Loucy (cell line): ENCODE data around the gene RBMS3.

ENCODE experiments used
- H2AFZ ChIP-seq: fragments of 200-600 bp; sonication (generic); 2 replicates; pipeline ENCODE4 v1.6.0; 2016; ENCODE audit warnings: antibody characterized with exemption, mild to moderate bottlenecking, low read length, moderate library complexity
- H3F3A ChIP-seq: fragments of 200-600 bp; 2 replicates; pipeline ENCODE4 v1.6.0; 2016; ENCODE audit warnings: antibody characterized with exemption, low read depth, mild to moderate bottlenecking
- H3K27me3 ChIP-seq: fragments of 200-600 bp; sonication (generic); 2 replicates; pipeline ENCODE4 v1.6.1; 2014; ENCODE audit warnings: low read length, mild to moderate bottlenecking; ENCODE audit not compliant: insufficient read depth, poor library complexity, severe bottlenecking
- H3K36me3 ChIP-seq: fragments of 200-600 bp; sonication (generic); 2 replicates; pipeline ENCODE4 v1.6.1; 2016; ENCODE audit warnings: low read length; ENCODE audit not compliant: insufficient read depth
- H3K4me1 ChIP-seq: fragments of 200-600 bp; sonication (generic); 2 replicates; pipeline ENCODE4 v1.5.1; 2014; ENCODE audit warnings: low read length, mild to moderate bottlenecking; ENCODE audit not compliant: insufficient read depth, poor library complexity, severe bottlenecking
- H3K4me2 ChIP-seq: fragments of 200-600 bp; sonication (generic); 2 replicates; pipeline ENCODE4 v1.6.0; 2014; ENCODE audit warnings: antibody characterized with exemption, low read length, low read depth, mild to moderate bottlenecking; ENCODE audit not compliant: poor library complexity, severe bottlenecking
- H3K4me3 ChIP-seq: fragments of 200-600 bp; sonication (generic); 2 replicates; pipeline ENCODE4 v1.5.1; 2014; ENCODE audit warnings: low read length, mild to moderate bottlenecking, mixed read lengths; ENCODE audit not compliant: poor library complexity, severe bottlenecking
- H3K79me2 ChIP-seq: fragments of 200-600 bp; sonication (generic); 2 replicates; pipeline ENCODE4 v1.6.1; 2014; ENCODE audit warnings: low read length; ENCODE audit not compliant: insufficient read depth
- H3K9ac ChIP-seq: fragments of 200-600 bp; sonication (generic); 2 replicates; pipeline ENCODE4 v1.6.0; 2014; ENCODE audit warnings: mild to moderate bottlenecking, low read depth, low read length, moderate library complexity; ENCODE audit not compliant: poor library complexity, severe bottlenecking
- H3K9me2 ChIP-seq: fragments of 200-600 bp; sonication (generic); replicated peaks from 2 replicates; pipeline ENCODE4 v1.6.1; 2016; ENCODE audit warnings: low read depth, low read length, mixed read lengths
- H3K9me3 ChIP-seq: fragments of 200-600 bp; sonication (generic); 2 replicates; pipeline ENCODE4 v1.6.1; 2014; ENCODE audit warnings: mild to moderate bottlenecking, antibody characterized with exemption, low read length, low read depth; ENCODE audit not compliant: insufficient read depth
- H4K20me1 ChIP-seq: fragments of 200-600 bp; sonication (generic); 2 replicates; pipeline ENCODE4 v1.6.0; 2014; ENCODE audit warnings: antibody characterized with exemption, low read length, mild to moderate bottlenecking; ENCODE audit not compliant: insufficient read depth, poor library complexity, severe bottlenecking
- EZH2phosphoT487 ChIP-seq: fragments of 200-600 bp; IDR thresholded peaks from 2 replicates; pipeline ENCODE4 v1.6.1; 2018; ENCODE audit warnings: antibody characterized with exemption, mild to moderate bottlenecking, moderate library complexity, borderline replicate concordance
- TF ChIP-seq, protein P1 (sequence below): fragments of 200-600 bp; sonication (generic); conservative IDR thresholded peaks from 2 replicates; pipeline ENCODE4 v1.5.1; 2014; ENCODE audit warnings: mild to moderate bottlenecking, antibody characterized with exemption, low read length

The RBMS3 gene

DNA sequence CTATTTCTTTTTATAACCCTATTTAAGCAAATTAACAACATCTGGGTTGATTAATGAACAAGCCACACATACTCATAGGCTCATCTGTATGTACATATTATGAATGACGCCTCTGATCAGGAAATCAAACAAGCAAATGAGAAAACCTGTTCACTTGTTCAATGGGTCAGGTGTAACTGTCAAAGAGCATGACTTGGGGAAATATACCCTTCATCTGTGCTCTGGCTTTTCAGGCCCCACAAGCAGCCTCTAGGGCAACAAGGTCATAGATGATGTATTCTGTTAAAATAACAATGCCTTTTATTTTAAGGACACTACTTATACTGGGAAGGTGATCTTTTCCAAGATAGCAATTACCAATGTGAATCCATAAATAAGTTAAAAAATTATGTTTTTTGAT lies 102.0 kb downstream of the RBMS3 start:
- Histone ChIP-seq H3K4me2 (no peak overlapping the region), H3K36me3 (no peaks in the 10 kb centered on the region), H3K27me3 (no peaks in the 10 kb centered on the region), H4K20me1 (no peaks in the 10 kb centered on the region), H2AFZ (no peak overlapping the region), H3K9me2 (no peaks in the 10 kb centered on the region), H3K4me1 (no peaks in the 10 kb centered on the region), H3K9ac (no peak overlapping the region), H3K79me2 (no peaks in the 10 kb centered on the region), H3K9me3 (no peaks in the 10 kb centered on the region), H3F3A (no peaks in the 10 kb centered on the region), H3K4me3 (no peak overlapping the region)
- TF ChIP-seq, protein P1, sequence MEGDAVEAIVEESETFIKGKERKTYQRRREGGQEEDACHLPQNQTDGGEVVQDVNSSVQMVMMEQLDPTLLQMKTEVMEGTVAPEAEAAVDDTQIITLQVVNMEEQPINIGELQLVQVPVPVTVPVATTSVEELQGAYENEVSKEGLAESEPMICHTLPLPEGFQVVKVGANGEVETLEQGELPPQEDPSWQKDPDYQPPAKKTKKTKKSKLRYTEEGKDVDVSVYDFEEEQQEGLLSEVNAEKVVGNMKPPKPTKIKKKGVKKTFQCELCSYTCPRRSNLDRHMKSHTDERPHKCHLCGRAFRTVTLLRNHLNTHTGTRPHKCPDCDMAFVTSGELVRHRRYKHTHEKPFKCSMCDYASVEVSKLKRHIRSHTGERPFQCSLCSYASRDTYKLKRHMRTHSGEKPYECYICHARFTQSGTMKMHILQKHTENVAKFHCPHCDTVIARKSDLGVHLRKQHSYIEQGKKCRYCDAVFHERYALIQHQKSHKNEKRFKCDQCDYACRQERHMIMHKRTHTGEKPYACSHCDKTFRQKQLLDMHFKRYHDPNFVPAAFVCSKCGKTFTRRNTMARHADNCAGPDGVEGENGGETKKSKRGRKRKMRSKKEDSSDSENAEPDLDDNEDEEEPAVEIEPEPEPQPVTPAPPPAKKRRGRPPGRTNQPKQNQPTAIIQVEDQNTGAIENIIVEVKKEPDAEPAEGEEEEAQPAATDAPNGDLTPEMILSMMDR: no peak
- TF ChIP-seq EZH2phosphoT487: no peak

DNA sequence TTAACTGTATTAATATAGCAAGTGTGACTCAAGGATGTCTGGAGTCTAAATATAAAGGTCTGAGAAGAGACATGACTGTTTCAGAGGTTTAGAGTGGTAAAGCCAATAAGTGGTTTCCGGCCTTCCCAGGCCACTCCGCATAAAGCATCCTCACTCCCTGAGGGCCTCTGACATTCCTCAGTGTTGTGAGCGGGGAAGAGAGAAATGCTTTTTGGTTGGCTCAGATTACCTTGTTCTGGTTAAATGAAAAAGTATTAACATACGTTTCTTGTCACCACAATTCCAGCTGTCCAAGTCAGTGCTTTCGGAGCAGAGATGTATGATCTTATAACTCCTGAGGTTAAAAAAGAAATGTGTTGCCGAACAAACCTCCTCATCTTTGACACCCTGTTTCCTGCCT lies 103.8 kb downstream of the RBMS3 start:
- Histone ChIP-seq H3K4me1 (no peaks in the 10 kb centered on the region), H3K79me2 (no peaks in the 10 kb centered on the region), H3K27me3 (no peaks in the 10 kb centered on the region), H3F3A (no peaks in the 10 kb centered on the region), H3K9me3 (no peaks in the 10 kb centered on the region), H3K9me2 (no peaks in the 10 kb centered on the region), H2AFZ (no peak overlapping the region), H3K4me2 (no peak overlapping the region), H3K4me3 (no peak overlapping the region), H4K20me1 (no peaks in the 10 kb centered on the region), H3K9ac (no peak overlapping the region), H3K36me3 (no peaks in the 10 kb centered on the region)
- TF ChIP-seq, protein P1: no peak
- TF ChIP-seq EZH2phosphoT487: no peak

DNA sequence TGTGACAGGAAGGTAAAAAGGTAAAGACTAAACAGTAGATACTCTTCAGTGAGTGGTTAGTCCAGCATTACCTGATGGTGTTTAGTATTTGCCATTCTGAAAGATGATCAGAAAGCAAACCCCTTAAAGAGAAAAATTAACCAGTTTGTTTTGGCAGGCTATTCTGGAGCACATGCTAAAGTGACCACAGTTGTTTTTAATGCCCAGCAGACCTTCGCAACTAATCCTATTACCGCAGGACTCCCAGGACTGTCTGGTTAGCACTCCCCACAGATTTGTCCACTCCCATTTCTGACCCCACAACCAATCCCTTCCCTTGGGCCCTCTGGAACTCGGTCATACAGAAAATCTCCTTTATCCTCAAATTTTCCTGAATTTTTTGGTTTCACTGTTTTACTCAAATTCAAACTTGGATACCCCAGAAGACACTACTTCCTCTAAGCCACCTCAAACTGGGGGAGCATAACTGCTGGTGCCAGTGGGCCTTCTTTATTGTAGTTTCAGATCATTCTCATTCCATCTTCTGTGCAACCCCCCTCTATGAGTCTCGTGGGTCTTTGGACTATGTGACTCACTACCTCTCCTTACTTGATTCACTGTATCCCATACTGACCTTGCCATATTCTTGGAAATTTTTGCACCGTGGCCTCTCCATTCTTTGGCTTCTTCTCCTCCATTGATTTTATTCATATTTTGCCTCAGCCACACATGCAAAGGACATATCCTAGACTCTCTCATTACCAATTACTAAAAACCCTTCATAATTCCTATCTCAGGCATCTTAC lies 104.4 kb downstream of the RBMS3 start:
- Histone ChIP-seq H4K20me1 (no peaks in the 10 kb centered on the region), H2AFZ (no peak overlapping the region), H3K36me3 (no peaks in the 10 kb centered on the region), H3F3A (no peaks in the 10 kb centered on the region), H3K4me3 (no peak overlapping the region), H3K9ac (no peak overlapping the region), H3K79me2 (no peaks in the 10 kb centered on the region), H3K4me1 (no peaks in the 10 kb centered on the region), H3K27me3 (no peaks in the 10 kb centered on the region), H3K9me2 (no peaks in the 10 kb centered on the region), H3K9me3 (no peaks in the 10 kb centered on the region), H3K4me2 (no peak overlapping the region)
- no peak for TF ChIP-seq EZH2phosphoT487
- TF ChIP-seq, protein P1: no peak
